ENCODE measurements around the gene NRG2. TPM values are rescaled to one million over a fixed set of nuclear protein-coding genes. Genes with fewer than 3 reads are reported as not detected.

NRG2 gene
- polyA plus RNA-seq, 2 of the 4 experiments (the other 2 are of a cell fraction): 1.0 to 1.1 TPM

DNA sequence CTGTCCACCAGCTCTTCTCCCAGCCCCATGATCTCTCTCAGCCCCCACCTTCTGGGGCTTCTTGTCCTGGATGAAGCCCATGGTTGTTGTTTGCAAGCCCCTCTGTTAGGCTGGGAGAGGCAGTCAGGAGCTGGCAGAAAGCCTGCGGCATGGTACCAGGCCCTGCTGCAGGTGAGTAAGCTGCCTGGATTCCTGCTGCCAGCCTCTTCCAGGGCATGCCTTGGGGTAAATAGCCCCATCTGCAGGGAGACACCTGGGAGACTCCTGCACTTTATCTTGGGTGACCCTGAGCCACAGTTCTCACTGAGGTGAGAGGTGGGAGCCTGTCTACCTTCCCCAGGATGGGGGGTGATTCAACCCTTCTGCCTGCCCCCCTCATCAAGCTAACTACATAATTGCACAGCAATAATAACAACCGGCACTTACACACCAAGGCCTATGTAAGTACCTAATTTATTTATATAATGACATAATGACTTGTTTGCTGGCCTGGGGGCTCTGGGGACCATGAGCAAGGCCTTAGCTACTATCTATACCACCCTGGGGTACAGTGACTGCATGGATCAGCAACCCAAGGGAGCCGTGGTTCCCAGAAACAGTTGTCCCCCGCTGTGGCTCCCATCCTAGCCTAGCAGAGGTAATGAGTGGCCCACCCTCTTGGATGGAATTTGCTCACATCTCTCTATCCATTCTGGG, 131.5 kb downstream of the NRG2 start:
- FAIRE-seq (no peak), DNase-seq (ENCODE audit: low read depth in 1 of 2, low spot score in 1 of 2) (no peak), ATAC-seq (no peak)
- Histone ChIP-seq H3K4me3 (no peak overlapping the region), H3K4me2 (no peak overlapping the region), H3K9me3 (no peaks in the 10 kb centered on the region), H3K4me1 (no peaks in the 10 kb centered on the region), H3K27ac (no peak overlapping the region)
- TF ChIP-seq KDM5A (IDR thresholded peaks at IDR 0.05) (no peak), RAD21 (conservative IDR thresholded peaks at IDR 0.05 in 1 of 2, IDR thresholded peaks at IDR 0.05 in 1 of 2) (no peak), CHD2 (IDR thresholded peaks at IDR 0.05; ENCODE audit: low read length, partially characterized antibody) (no peak), NFE2L2 (conservative IDR thresholded peaks at IDR 0.05; ENCODE audit: low read length) (no peak), CHD4 (IDR thresholded peaks at IDR 0.05; ENCODE audit: borderline replicate concordance) (no peak), ZSCAN20 (CRISPR knock-in tag; IDR thresholded peaks at IDR 0.05) (no peak), RFX5 (IDR thresholded peaks at IDR 0.05) (no peak), FOSL2 (IDR thresholded peaks at IDR 0.05) (no peak), FOSL2 (CRISPR knock-in tag; IDR thresholded peaks at IDR 0.05) (no peak)
- TF ChIP-seq, protein P1, sequence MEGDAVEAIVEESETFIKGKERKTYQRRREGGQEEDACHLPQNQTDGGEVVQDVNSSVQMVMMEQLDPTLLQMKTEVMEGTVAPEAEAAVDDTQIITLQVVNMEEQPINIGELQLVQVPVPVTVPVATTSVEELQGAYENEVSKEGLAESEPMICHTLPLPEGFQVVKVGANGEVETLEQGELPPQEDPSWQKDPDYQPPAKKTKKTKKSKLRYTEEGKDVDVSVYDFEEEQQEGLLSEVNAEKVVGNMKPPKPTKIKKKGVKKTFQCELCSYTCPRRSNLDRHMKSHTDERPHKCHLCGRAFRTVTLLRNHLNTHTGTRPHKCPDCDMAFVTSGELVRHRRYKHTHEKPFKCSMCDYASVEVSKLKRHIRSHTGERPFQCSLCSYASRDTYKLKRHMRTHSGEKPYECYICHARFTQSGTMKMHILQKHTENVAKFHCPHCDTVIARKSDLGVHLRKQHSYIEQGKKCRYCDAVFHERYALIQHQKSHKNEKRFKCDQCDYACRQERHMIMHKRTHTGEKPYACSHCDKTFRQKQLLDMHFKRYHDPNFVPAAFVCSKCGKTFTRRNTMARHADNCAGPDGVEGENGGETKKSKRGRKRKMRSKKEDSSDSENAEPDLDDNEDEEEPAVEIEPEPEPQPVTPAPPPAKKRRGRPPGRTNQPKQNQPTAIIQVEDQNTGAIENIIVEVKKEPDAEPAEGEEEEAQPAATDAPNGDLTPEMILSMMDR (IDR thresholded peaks at IDR 0.05): no peak
- 71% methylated on average over 4 of the region's 4 CpGs for WGBS (ENCODE audit: missing lambda C conversion rate)
- POLR2A ChIA-PET: no interaction called here
- CTCF ChIA-PET: interaction anchor here (0.6 to 2.0 kb wide), 3 partner anchors 18 to 175 kb away, joined by 3 to 7 read pairs (median 5); no protein-coding TSS in a partner anchor

DNA sequence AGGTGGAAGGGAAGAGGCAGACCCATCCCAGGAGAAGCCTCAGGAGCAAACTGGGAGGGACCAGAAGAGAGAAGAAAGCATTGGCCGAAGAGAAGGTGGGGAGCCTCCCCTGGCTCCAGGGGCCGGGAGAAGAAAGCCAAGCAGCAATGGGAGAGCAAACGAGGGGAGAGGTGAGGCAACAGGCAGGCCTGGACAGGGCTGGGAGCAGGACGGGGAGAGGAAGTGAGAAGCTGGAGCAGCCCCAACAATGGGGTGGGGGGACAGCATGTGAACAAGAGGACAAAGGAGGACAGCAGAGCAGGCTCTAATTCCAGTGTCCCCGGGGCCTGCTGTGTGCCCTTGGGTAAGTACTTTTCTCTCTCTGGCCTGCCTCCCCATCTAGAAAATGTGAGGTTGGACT, 132.2 kb downstream of the NRG2 start:
- CTCF ChIA-PET: interaction anchor here (0.6 to 1.5 kb wide), 3 partner anchors 58 to 174 kb away, joined by 3 to 5 read pairs (median 4); no protein-coding TSS in a partner anchor

More for the DNA sequence above, 132.2 kb downstream of the NRG2 start:
- no peaks in the 10 kb centered on the region for H3K4me1 ChIP-seq
- no peak overlapping the region for H3K4me3 ChIP-seq
- no peak overlapping the region for H3K27ac ChIP-seq
- H3K9me3 ChIP-seq: no peaks in the 10 kb centered on the region
- WGBS (ENCODE audit: missing lambda C conversion rate): 59% methylated on average over 5 of the region's 5 CpGs
- no peak overlapping the region for H3K4me2 ChIP-seq
- POLR2A ChIA-PET: no interaction called here
- no peak for ATAC-seq
- DNase-seq (ENCODE audit: low read depth in 1 of 2, low spot score in 1 of 2): no peak
- TF ChIP-seq TFCP2L1 (CRISPR knock-in tag; IDR thresholded peaks at IDR 0.05) (no peak), BHLHE40 (IDR thresholded peaks at IDR 0.05; ENCODE audit: low read depth, low read length) (no peak), ZNF302 (CRISPR knock-in tag; IDR thresholded peaks at IDR 0.05) (no peak), RARB (CRISPR knock-in tag; IDR thresholded peaks at IDR 0.05) (no peak), CHD4 (IDR thresholded peaks at IDR 0.05; ENCODE audit: borderline replicate concordance) (no peak), ZC3H11A (IDR thresholded peaks at IDR 0.05) (no peak), EHF (CRISPR knock-in tag; IDR thresholded peaks at IDR 0.05) (no peak), ESRRA (IDR thresholded peaks at IDR 0.05; ENCODE audit: borderline replicate concordance, low read length) (no peak), POLR2AphosphoS2 (conservative IDR thresholded peaks at IDR 0.05; ENCODE audit: low read length) (no peak), NFE2L2 (conservative IDR thresholded peaks at IDR 0.05; ENCODE audit: low read length) (no peak), HOXA7 (CRISPR knock-in tag; IDR thresholded peaks at IDR 0.05) (no peak), NPAS2 (CRISPR knock-in tag; IDR thresholded peaks at IDR 0.05; ENCODE audit: borderline replicate concordance) (no peak), TP53 (CRISPR knock-in tag; IDR thresholded peaks at IDR 0.05) (no peak), FOSL2 (IDR thresholded peaks at IDR 0.05) (no peak), FOSL2 (CRISPR knock-in tag; IDR thresholded peaks at IDR 0.05) (no peak), JUN (IDR thresholded peaks at IDR 0.05) (no peak)
- TF ChIP-seq, protein P2, sequence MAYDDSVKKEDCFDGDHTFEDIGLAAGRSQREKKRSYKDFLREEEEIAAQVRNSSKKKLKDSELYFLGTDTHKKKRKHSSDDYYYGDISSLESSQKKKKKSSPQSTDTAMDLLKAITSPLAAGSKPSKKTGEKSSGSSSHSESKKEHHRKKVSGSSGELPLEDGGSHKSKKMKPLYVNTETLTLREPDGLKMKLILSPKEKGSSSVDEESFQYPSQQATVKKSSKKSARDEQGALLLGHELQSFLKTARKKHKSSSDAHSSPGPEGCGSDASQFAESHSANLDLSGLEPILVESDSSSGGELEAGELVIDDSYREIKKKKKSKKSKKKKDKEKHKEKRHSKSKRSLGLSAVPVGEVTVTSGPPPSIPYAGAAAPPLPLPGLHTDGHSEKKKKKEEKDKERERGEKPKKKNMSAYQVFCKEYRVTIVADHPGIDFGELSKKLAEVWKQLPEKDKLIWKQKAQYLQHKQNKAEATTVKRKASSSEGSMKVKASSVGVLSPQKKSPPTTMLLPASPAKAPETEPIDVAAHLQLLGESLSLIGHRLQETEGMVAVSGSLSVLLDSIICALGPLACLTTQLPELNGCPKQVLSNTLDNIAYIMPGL (CRISPR knock-in tag; IDR thresholded peaks at IDR 0.05; ENCODE audit: borderline replicate concordance): no peak
- TF ChIP-seq, protein P3, sequence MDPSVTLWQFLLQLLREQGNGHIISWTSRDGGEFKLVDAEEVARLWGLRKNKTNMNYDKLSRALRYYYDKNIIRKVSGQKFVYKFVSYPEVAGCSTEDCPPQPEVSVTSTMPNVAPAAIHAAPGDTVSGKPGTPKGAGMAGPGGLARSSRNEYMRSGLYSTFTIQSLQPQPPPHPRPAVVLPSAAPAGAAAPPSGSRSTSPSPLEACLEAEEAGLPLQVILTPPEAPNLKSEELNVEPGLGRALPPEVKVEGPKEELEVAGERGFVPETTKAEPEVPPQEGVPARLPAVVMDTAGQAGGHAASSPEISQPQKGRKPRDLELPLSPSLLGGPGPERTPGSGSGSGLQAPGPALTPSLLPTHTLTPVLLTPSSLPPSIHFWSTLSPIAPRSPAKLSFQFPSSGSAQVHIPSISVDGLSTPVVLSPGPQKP (IDR thresholded peaks at IDR 0.05; ENCODE audit: low read depth, low read length): no peak
- TF ChIP-seq, protein P1 (IDR thresholded peaks at IDR 0.05): no peak
- TF ChIP-seq, protein P4, sequence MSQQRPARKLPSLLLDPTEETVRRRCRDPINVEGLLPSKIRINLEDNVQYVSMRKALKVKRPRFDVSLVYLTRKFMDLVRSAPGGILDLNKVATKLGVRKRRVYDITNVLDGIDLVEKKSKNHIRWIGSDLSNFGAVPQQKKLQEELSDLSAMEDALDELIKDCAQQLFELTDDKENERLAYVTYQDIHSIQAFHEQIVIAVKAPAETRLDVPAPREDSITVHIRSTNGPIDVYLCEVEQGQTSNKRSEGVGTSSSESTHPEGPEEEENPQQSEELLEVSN (IDR thresholded peaks at IDR 0.05; ENCODE audit: borderline replicate concordance, low read depth): no peak
- no peak for FAIRE-seq

Data from A549 (cell line).